SHP77 treated with DMSO at 0.1 percent for 48 hours (cell line): Measurements from ENCODE around the gene CAPZA2.
"Not testable (repeated sequence)": the region's sequence is repeated elsewhere in the genome, so short reads cannot be mapped to it uniquely, and the experiment has no call there.

Experiments used
- DNase-seq: peaks from one replicate; lab custom pipeline; 2025; lab: John Stamatoyannopoulos, UW

The CAPZA2 gene

GRCh38 chr7:116955340-116955739 is 93.0 kb downstream of the CAPZA2 start:
- no peak for DNase-seq

GRCh38 chr7:116955801-116956476 is 93.6 kb downstream of the CAPZA2 start:
- no peak for DNase-seq

GRCh38 chr7:116956477-116956804 is 94.1 kb downstream of the CAPZA2 start:
- no peak for DNase-seq

GRCh38 chr7:116957874-116958273 is 95.5 kb downstream of the CAPZA2 start:
- no peak for DNase-seq

GRCh38 chr7:116961966-116962673 is 99.7 kb downstream of the CAPZA2 start:
- DNase-seq, result not testable (repeated sequence)

- DNase-seq, result no peak
Measured at GRCh38 chr7:116963234-116963633, 100.8 kb downstream of the CAPZA2 start.

GRCh38 chr7:116966601-116967000 is 104.2 kb downstream of the CAPZA2 start:
- no peak for DNase-seq

- no peak for DNase-seq
Measured at GRCh38 chr7:116967254-116967922, 105.0 kb downstream of the CAPZA2 start.

- DNase-seq, result no peak
Measured at GRCh38 chr7:116967983-116968382, 105.6 kb downstream of the CAPZA2 start.

- DNase-seq, result no peak
Measured at GRCh38 chr7:116968631-116969030, 106.2 kb downstream of the CAPZA2 start.

- no peak for DNase-seq
Measured at GRCh38 chr7:116969371-116969902, 107.0 kb downstream of the CAPZA2 start.

GRCh38 chr7:116970238-116970910 is 108.0 kb downstream of the CAPZA2 start:
- DNase-seq, result no peak

GRCh38 chr7:116971153-116971552 is 108.8 kb downstream of the CAPZA2 start:
- DNase-seq, result not testable (repeated sequence)
